OCI-LY7 (cell line): ENCODE results near the gene RHBDD3.

Source experiments
- CTCF ChIP-seq: fragments of 200-600 bp; sonication (generic); conservative IDR thresholded peaks from 2 replicates; pipeline ENCODE4 v1.5.1; 2014; ENCODE audit warnings: mild to moderate bottlenecking, antibody characterized with exemption, low read length, moderate library complexity, mixed read lengths
- EZH2phosphoT487 ChIP-seq: fragments of 200-600 bp; sonication (generic); IDR thresholded peaks from 2 replicates; pipeline ENCODE4 v1.6.1; 2018; ENCODE audit warnings: low read depth, borderline replicate concordance, mild to moderate bottlenecking, mixed run types, antibody characterized with exemption, low read length, moderate library complexity, mixed read lengths

GRCh38 chr22:29253561-29254285, 14.1 kb downstream of the RHBDD3 start:
- TF ChIP-seq CTCF: no peak
- no peak for TF ChIP-seq EZH2phosphoT487
